CD4-positive, alpha-beta T cell treated with Interleukin-17A for 4 hours (primary cell): ENCODE measurements around the gene CHRM4.
A peak's percentile ranks its signal among the peaks of the same experiment; 100 is the strongest.
"Not testable (repeated sequence)": the region's sequence is repeated elsewhere in the genome, so short reads cannot be mapped to it uniquely, and the experiment has no call there.

Source experiments
- DNase-seq: peaks from one replicate; pipeline ENCODE4 v3.0.0-alpha.2; 2020; ENCODE audit warnings: mixed read lengths

CHRM4 gene

DNA sequence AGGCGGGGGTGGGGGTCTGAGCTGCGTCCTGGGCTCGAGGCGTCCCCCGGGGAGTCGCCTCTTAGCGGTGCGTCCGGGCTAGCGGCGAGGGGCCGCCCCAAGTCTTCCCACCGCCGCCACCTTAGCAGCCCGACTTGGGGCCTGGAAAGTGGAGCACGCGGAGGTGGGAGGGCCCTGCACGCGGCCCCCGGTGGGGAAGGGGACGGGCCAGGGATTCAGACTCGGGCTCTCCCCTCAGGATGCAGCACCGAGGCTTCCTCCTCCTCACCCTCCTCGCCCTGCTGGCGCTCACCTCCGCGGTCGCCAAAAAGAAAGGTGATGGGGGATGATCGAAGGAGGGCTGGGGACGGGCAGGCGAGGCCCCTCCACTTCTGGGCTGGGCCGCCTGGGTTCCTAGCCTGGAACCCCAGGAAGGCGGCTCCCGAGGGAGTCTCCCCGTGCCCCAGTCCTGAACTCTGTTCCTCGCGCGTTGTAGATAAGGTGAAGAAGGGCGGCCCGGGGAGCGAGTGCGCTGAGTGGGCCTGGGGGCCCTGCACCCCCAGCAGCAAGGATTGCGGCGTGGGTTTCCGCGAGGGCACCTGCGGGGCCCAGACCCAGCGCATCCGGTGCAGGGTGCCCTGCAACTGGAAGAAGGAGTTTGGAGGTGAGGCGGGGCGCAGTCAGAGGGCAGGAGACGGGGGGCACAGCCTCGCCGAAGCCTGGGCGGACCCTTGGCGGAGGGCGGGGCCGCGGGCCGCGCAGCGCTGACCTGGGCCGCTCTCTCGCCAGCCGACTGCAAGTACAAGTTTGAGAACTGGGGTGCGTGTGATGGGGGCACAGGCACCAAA, 9.5 kb downstream of the CHRM4 start:
- DNase-seq: peak; percentile 35

GRCh38 chr11:46381048-46381818, 10.3 kb downstream of the CHRM4 start, which contains the start of gene MDK:
MDK (plus strand) TSS chr11:46381669; CDS start chr11:46382058, 389 bp downstream.
- peak; percentile 23 for DNase-seq

- peak; percentile 63 for DNase-seq
Observed at GRCh38 chr11:46380340-46381047, 11.1 kb downstream of the CHRM4 start.

GRCh38 chr11:46379482-46380293, 11.9 kb downstream of the CHRM4 start:
- DNase-seq: peak; percentile 23

- DNase-seq: no peak
Observed at GRCh38 chr11:46378811-46379481, 12.6 kb downstream of the CHRM4 start.

DNA sequence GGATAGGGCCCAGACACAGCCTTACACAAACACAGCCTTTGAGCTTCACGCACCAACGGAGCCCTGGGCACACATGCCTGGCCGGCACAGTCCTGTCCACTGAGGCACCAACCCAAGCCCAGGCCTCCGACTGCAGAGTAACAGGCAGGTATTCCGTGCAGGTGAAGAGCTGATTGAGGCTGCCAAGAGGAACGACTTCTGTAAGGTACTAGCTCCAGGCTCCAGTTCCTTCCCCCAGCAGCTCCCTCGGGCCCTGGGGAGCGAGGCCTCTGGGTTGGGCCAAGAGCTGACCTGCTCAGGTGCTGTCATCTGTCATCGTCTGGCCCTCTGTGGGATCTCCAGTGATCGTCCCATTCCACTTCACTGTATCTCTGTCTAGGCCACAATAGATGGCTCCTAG, 13.3 kb downstream of the CHRM4 start:
- no peak for DNase-seq

- DNase-seq: no peak
Observed at GRCh38 chr11:46377831-46378230, 13.7 kb downstream of the CHRM4 start.

DNA sequence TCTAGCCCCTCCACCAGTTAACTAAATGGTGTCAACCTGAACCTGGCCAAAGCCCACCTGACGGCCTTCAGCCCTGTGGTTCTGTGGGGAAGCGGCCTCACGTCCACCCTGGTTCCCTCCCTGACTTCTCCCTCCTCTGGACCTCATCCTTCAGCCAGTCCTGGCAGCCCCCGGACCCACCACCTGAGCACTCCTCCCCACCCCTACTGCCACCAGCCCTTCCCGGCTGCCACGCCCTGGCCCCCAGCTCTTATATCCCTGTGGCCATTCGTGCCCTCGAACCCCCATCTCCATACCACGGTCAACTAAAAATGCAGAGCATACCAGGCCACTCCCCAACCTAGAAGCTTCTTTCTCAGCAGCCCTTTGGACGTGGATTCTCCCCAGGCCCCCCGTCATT, 14.3 kb downstream of the CHRM4 start:
- no peak for DNase-seq

DNA sequence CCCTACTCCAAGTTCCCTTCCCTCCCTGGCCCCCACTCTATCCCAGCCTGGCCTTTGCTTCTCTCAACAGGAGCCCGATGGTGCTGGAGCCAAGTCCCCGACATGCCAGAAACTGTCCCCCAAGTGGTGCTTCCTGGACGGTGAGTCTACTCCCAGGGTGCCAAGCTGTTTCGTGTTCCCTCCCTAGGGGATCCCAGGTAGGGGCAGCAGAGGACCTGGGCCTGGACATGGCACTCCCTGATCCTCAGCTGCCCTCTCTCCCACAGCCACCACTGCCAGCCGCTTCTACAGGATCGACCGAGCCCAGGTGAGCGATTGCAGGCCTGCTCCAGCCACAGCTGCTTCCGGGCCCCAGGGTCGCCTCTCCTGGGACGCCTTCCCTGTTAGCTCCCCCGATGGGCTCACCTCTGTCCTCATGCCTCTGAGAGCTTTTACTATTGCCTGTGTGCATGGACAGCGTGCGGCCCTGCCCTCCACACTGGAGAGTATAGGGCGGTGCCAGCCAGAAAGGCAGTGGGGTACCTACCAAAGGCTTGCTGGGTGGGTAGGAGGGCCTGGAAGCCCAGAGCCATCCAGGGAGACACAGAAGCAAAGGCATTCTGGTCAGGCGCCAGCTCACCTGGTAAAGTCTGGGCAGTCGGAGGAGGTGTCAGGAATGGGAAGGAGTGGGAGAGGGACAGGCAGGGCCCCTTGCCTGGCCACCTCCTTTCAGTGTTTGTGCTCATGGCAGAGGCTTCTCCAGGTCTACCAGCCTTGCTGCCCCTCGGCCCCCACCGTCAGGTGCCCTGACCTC, 15.1 kb downstream of the CHRM4 start:
- DNase-seq: no peak

- no peak for DNase-seq
Observed at GRCh38 chr11:46375392-46376101, 16.0 kb downstream of the CHRM4 start.

DNA sequence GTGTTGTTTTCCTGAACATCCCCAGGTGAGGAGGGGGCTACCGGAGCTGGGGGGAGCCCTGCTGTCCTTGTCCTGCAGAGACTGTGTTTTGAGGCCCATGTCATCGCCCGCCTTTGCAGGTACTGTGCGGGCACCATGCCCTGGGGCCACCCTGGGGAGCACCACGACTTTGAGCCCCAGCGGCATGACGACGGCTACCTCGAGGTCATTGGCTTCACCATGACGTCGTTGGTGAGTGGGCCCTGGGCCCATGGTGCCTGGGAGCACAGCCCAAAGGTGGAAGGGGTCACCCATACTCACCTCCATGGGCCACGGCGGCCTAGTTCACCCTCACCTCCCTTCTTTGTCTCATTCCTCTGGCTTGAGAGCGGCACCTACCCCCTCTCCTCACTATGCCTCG, 16.8 kb downstream of the CHRM4 start:
- no peak for DNase-seq

DNA sequence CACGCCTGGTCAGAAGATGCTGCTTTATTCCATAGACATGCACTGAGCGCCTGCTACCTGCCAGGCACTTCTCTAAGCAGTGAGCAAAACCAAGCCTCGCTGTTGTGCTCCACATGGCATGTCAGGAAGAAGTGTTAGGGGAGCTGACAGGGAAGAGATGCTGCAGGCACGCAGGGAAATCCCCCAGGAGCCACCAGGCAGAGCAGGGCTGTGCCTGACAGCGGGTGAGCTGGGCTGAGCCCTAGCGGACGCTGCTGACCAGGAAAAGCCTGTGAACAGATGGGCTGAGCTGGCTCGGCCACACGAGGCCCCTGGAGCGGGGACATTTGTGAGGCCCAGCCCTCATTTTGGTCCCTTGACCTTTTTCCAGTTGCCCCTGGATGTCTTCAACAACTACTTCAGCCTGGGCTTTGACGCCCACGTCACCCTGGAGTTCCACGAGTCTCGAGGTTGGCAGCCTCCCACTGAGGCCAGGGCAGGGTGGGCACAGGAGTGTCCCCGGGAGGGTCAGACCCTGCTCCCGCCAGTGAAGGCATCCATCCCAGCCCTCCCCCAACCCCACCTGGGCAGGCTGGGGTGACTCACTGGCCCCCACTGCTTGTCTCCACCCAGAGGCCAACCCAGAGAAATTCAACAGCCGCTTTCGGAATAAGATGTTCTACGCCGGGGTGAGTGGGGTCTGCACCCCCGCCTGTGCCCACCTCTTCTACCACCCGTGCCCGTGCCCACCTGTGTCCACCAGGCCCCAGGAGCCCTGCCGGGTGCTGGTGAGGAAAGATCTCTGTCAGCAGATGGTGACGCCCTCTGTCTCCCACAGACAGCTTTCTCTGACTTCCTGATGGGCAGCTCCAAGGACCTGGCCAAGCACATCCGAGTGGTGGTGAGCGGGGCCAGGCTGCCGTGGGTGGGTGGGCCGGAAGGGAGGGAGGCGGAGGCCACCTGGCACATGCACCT, 17.5 kb downstream of the CHRM4 start:
- no peak for DNase-seq

DNA sequence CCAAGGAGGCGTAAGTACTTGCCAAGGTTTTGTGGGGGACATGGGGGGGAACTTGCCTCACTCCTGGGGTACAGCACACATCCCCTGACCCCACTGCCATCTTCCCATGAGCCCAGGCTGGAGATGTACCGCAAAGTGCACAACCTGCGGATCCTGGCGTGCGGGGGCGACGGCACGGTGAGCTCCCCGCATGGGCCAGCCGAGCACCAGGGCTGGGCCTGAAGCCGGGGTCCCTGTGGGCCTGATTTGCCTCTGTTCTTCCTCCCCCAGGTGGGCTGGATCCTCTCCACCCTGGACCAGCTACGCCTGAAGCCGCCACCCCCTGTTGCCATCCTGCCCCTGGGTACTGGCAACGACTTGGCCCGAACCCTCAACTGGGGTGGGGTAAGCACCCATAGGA, 19.1 kb downstream of the CHRM4 start:
- DNase-seq: not testable (repeated sequence)

DNA sequence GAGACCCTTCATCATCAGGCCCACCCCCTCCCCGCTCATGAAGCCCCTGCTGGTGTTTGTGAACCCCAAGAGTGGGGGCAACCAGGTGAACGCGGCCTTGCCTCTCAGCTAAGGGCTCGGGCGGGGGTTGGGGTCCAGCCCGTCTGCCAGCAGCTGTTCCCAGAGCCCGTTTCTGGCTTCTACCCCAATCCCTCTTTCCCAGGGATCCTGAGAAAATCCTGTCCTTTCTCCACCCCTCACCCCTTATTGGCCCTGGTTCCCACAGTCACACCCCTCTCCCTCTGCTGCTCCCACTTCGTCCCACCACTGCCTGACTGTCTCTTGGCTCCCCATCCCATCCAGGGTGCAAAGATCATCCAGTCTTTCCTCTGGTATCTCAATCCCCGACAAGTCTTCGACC, 19.5 kb downstream of the CHRM4 start:
- DNase-seq: no peak

DNA sequence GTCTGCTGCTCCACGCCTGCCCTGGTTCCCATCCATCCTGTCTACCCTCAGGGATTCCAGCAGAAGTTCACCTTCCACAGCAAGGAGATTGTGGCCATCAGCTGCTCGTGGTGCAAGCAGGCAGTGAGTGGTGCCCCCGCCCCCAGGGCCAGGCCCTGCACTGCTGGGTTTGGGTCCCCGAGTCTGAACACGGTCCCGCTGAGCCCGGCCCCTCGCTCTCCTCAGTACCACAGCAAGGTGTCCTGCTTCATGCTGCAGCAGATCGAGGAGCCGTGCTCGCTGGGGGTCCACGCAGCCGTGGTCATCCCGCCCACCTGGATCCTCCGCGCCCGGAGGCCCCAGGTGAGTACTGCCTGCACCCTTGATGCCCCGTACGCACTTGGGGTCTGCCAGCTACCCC, 20.3 kb downstream of the CHRM4 start:
- DNase-seq: not testable (repeated sequence)

GRCh38 chr11:46370253-46370652, 21.3 kb downstream of the CHRM4 start:
- DNase-seq: no peak

GRCh38 chr11:46369458-46370152, 22.0 kb downstream of the CHRM4 start:
- DNase-seq: peak; percentile 65

DNA sequence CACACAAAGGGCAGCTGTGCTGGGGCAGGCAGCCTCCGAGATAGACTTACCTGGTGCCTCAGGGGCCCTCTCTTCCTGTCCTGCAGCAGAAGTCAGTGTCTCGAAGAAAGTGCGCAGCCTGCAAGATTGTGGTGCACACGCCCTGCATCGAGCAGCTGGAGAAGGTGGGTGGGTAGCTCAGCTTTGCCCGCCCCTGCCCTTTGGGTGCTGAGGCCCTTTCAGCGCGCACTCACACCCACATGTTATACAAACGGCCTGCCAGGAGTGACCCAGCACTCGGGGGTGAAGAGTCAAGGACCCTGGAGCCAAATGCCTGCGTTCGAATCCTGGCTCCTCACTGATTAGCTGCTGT, 23.7 kb downstream of the CHRM4 start:
- DNase-seq: no peak
